HEK293T (cell line): ENCODE data around the gene SH3BP5.

Source experiments
- ELF4 ChIP-seq: fragments of 450-650 bp; IDR thresholded peaks from 2 replicates; pipeline ENCODE4 v1.6.1; 2017; ENCODE audit warnings: antibody characterized with exemption
- FOXA1 ChIP-seq: fragments of 450-650 bp; IDR thresholded peaks from 2 replicates; pipeline ENCODE4 v1.6.1; 2016; ENCODE audit warnings: mild to moderate bottlenecking
- LEF1 ChIP-seq: fragments of 450-650 bp; IDR thresholded peaks from 2 replicates; pipeline ENCODE4 v1.6.1; 2017; ENCODE audit warnings: mild to moderate bottlenecking, borderline replicate concordance
- NFRKB ChIP-seq: fragments of 450-650 bp; IDR thresholded peaks from 2 replicates; pipeline ENCODE4 v1.6.1; 2016; ENCODE audit warnings: mild to moderate bottlenecking, moderate library complexity

GRCh38 chr3:15260531-15260930, 71.9 kb downstream of the SH3BP5 start:
- no peak for TF ChIP-seq FOXA1
- TF ChIP-seq ELF4 = no peak
- TF ChIP-seq LEF1 = no peak
- no peak for TF ChIP-seq NFRKB
